ENCODE measurements around the gene PERP. TPM values are rescaled to one million over a fixed set of nuclear protein-coding genes. Genes with fewer than 3 reads are reported as not detected.
A peak's percentile ranks its signal among the peaks of the same experiment; 100 is the strongest.

Gene PERP
- total and polyA plus RNA-seq, 2 of the 8 experiments (the other 6 are each of a cell fraction or from before 2014, with no cell fraction given), result 21.0 to 26.7 TPM

DNA sequence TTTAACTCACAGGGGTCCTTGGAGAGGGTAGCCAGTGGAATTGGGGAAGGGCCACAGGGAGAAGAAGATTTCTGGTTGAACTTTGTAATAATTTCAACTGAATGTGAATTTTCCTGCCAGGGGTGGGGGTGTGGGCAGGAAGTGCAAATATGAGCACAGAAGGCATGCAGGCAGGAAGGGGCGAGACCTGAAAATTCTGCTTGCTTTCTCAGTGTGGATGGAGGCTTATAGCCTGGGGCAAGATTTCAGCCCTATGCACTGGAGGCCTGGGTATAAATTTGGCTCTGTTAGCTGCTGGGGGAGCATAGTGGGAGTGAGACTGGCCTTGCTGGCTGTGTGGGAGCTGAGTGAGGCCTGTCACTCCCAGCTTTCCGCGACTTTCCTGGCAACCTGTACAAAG lies 54.4 kb downstream of the PERP start:
- Histone ChIP-seq H3K36me3 (ENCODE audit: control insufficient read depth in 2 of 4, insufficient read depth in 4 of 4, low read length in 3 of 4) (no peaks in the 10 kb centered on the region), H3K14ac (ENCODE audit: insufficient read length) (no peak overlapping the region), H3K27ac (ENCODE audit: low read depth, low read length) (no peak overlapping the region), H3K18ac (ENCODE audit: extremely low read depth, low read length) (no peak overlapping the region), H4K91ac (replicated peaks; ENCODE audit: insufficient read length, low read length) (no peak overlapping the region), H4K20me1 (replicated peaks in 1 of 2; ENCODE audit: control insufficient read depth in 1 of 2, insufficient read depth in 2 of 2, low read length in 2 of 2) (no peaks in the 10 kb centered on the region), H2BK15ac (ENCODE audit: low read length) (no peak overlapping the region), H2BK120ac (replicated peaks; ENCODE audit: low read depth, low read length) (no peak overlapping the region), H3K4me3 (ENCODE audit: extremely low read depth in 1 of 4, insufficient read depth in 2 of 4, low read depth in 3 of 4, low read length in 4 of 4) (no peak overlapping the region), H4K5ac (ENCODE audit: insufficient read length, low read depth, low read length) (no peak overlapping the region), H4K8ac (ENCODE audit: extremely low read depth, insufficient read depth, low read length) (peak overlapping the region; percentile 25; the same call in 1 of the 2 replicates), H3K27me3 (replicated peaks in 1 of 4; ENCODE audit: control insufficient read depth in 3 of 4, extremely low read depth in 1 of 4, insufficient read depth in 3 of 4, low read length in 3 of 4) (no peaks in the 10 kb centered on the region), H3K4me2 (ENCODE audit: insufficient read depth in 1 of 2, low read depth in 2 of 2, low read length in 2 of 2) (no peak overlapping the region), H2AK5ac (ENCODE audit: low read depth, low read length) (no peak overlapping the region), H2BK5ac (ENCODE audit: low read depth, low read length) (no peak overlapping the region), H2BK12ac (ENCODE audit: low read depth, low read length) (no peak overlapping the region), H3K56ac (replicated peaks; ENCODE audit: insufficient read length, low read depth, low read length) (no peak overlapping the region), H3K9ac (replicated peaks in 1 of 4; ENCODE audit: extremely low read depth in 1 of 4, low read depth in 3 of 4, low read length in 3 of 4) (no peak overlapping the region), H2BK20ac (ENCODE audit: low read length) (no peak overlapping the region), H3K4me1 (replicated peaks in 1 of 4; ENCODE audit: control insufficient read depth in 3 of 4, insufficient read depth in 4 of 4, low read length in 3 of 4) (no peaks in the 10 kb centered on the region), H3K9me3 (ENCODE audit: insufficient read depth in 2 of 2, low read depth in 1 of 2, low read length in 1 of 2) (no peaks in the 10 kb centered on the region), H3K79me2 (ENCODE audit: control insufficient read depth in 1 of 2, insufficient read depth in 2 of 2, low read length in 2 of 2) (no peaks in the 10 kb centered on the region), H3K79me1 (ENCODE audit: low read depth, low read length) (no peaks in the 10 kb centered on the region), H3K23me2 (ENCODE audit: low read depth, low read length) (no peaks in the 10 kb centered on the region), H2AFZ (ENCODE audit: low read length) (no peak overlapping the region), H3K23ac (ENCODE audit: insufficient read length) (no peak overlapping the region), H3K4ac (replicated peaks; ENCODE audit: insufficient read length, low read depth, low read length) (no peak overlapping the region)
- DNase-seq (ENCODE audit: low read depth in 1 of 2, low spot score in 2 of 2), result no peak
- CTCF ChIA-PET (ENCODE audit: partially characterized antibody), result no interaction called here
- WGBS, 2 experiments (ENCODE audit: extremely low coverage in 1 of 2, insufficient coverage in 1 of 2, insufficient read length in 1 of 2, insufficient replicate concordance in 2 of 2, low coverage in 1 of 2, low lambda C conversion rate in 2 of 2, missing lambda C conversion rate in 1 of 2), result 59% methylated on average over 3 of the region's 3 CpGs; no CpG with 5 or more reads in 1 of the 2 experiments
- FAIRE-seq, result no peak
- POLR2A ChIA-PET (ENCODE audit: partially characterized antibody), result no interaction called here
- TF ChIP-seq HDAC6 (IDR thresholded peaks at IDR 0.05; ENCODE audit: low read depth, low read length) (no peak), RBBP5 (IDR thresholded peaks at IDR 0.05; ENCODE audit: borderline replicate concordance, low read depth, low read length) (no peak), RFX5 (IDR thresholded peaks at IDR 0.05; ENCODE audit: borderline replicate concordance, low read depth, low read length) (no peak), CTCF (IDR thresholded peaks at IDR 0.05; ENCODE audit: control extremely low read depth in 1 of 3, insufficient read depth in 1 of 3, low read depth in 1 of 3, low read length in 3 of 3) (no peak), SUZ12 (IDR thresholded peaks at IDR 0.05; ENCODE audit: low read length) (no peak), JUN (IDR thresholded peaks at IDR 0.05; ENCODE audit: low read depth, low read length) (no peak), CHD2 (IDR thresholded peaks at IDR 0.05; ENCODE audit: low read length) (no peak), EZH2 (IDR thresholded peaks at IDR 0.05; ENCODE audit: low read depth, low read length, severe bottlenecking) (no peak), EP300 (IDR thresholded peaks at IDR 0.05; ENCODE audit: borderline replicate concordance in 1 of 2, low read depth in 2 of 2, low read length in 2 of 2) (no peak), TBP (IDR thresholded peaks at IDR 0.05; ENCODE audit: low read depth, low read length) (no peak), CBX8 (IDR thresholded peaks at IDR 0.05; ENCODE audit: borderline replicate concordance, low read depth, low read length) (no peak), BCL11A (IDR thresholded peaks at IDR 0.05; ENCODE audit: low read depth in 2 of 2, low read length in 2 of 2) (no peak)
